ENCODE data around the gene TMEM123. TPM values are rescaled to one million over a fixed set of nuclear protein-coding genes. Genes with fewer than 3 reads are reported as not detected.

Gene TMEM123
- total and polyA plus RNA-seq, 2 of the 13 experiments (the other 11 are each of a cell fraction or from before 2014, with no cell fraction given) = 365 to 2,761 TPM

- TF ChIP-seq LRRFIP1 (CRISPR knock-in tag; conservative IDR thresholded peaks at IDR 0.05) (no peak), KLF16 (CRISPR knock-in tag; IDR thresholded peaks at IDR 0.05) (peak in 1 of 2 experiments; percentile 48; a peak in 1 of 4 replicates), ZNF251 (CRISPR knock-in tag; IDR thresholded peaks at IDR 0.05) (no peak), DPF2 (CRISPR knock-in tag; IDR thresholded peaks at IDR 0.05; ENCODE audit: borderline replicate concordance, low read depth) (0 out of 2 replicates have a peak, but pooled peaks have one; percentile 37), POGZ (CRISPR knock-in tag; IDR thresholded peaks at IDR 0.05) (peak; percentile 80), MED1 (CRISPR knock-in tag; IDR thresholded peaks at IDR 0.05) (peak; percentile 83), HMG20A (CRISPR knock-in tag; IDR thresholded peaks at IDR 0.05; ENCODE audit: borderline replicate concordance) (peak; percentile 55; the same call in 1 of the 2 replicates), RARA (CRISPR knock-in tag; IDR thresholded peaks at IDR 0.05) (peak; percentile 45; the same call in 1 of the 2 replicates), ZNF670 (CRISPR knock-in tag; IDR thresholded peaks at IDR 0.05; ENCODE audit: borderline replicate concordance) (0 out of 2 replicates have a peak, but pooled peaks have one; percentile 50), HNF4A (CRISPR knock-in tag; IDR thresholded peaks at IDR 0.05) (peak; percentile 68), SP5 (CRISPR knock-in tag; IDR thresholded peaks at IDR 0.05; ENCODE audit: borderline replicate concordance, low read depth) (peak; percentile 93), BCL3 (CRISPR knock-in tag; IDR thresholded peaks at IDR 0.05) (no peak), SMAD1 (CRISPR knock-in tag; IDR thresholded peaks at IDR 0.05; ENCODE audit: borderline replicate concordance, low read depth) (no peak), ZMYM3 (CRISPR knock-in tag; IDR thresholded peaks at IDR 0.05) (peak; percentile 39; the same call in 1 of the 2 replicates), ATF2 (CRISPR knock-in tag; IDR thresholded peaks at IDR 0.05) (peak; percentile 67), AHDC1 (CRISPR knock-in tag; IDR thresholded peaks at IDR 0.05; ENCODE audit: borderline replicate concordance) (peak; percentile 89), SAP130 (CRISPR knock-in tag; IDR thresholded peaks at IDR 0.05; ENCODE audit: low read depth) (peak; percentile 84), JUNB (CRISPR knock-in tag; IDR thresholded peaks at IDR 0.05; ENCODE audit: borderline replicate concordance) (peak; percentile 93), ZNF441 (CRISPR knock-in tag; IDR thresholded peaks at IDR 0.05; ENCODE audit: borderline replicate concordance) (no peak), TBX2 (CRISPR knock-in tag; IDR thresholded peaks at IDR 0.05; ENCODE audit: borderline replicate concordance) (peak; percentile 72; the same call in 1 of the 2 replicates)
Measured at GRCh38 chr11:102494216-102494615, 41.7 kb upstream of the TMEM123 start (continued).

Data from HepG2 (cell line).